CD1c-positive myeloid dendritic cell (primary cell): Measurements from ENCODE around the gene ZNF334.

Experiments
- DNase-seq: peaks from one replicate; pipeline ENCODE4 v3.0.0-alpha.2; 2016; ENCODE audit errors: extremely low spot score

The ZNF334 gene

DNA sequence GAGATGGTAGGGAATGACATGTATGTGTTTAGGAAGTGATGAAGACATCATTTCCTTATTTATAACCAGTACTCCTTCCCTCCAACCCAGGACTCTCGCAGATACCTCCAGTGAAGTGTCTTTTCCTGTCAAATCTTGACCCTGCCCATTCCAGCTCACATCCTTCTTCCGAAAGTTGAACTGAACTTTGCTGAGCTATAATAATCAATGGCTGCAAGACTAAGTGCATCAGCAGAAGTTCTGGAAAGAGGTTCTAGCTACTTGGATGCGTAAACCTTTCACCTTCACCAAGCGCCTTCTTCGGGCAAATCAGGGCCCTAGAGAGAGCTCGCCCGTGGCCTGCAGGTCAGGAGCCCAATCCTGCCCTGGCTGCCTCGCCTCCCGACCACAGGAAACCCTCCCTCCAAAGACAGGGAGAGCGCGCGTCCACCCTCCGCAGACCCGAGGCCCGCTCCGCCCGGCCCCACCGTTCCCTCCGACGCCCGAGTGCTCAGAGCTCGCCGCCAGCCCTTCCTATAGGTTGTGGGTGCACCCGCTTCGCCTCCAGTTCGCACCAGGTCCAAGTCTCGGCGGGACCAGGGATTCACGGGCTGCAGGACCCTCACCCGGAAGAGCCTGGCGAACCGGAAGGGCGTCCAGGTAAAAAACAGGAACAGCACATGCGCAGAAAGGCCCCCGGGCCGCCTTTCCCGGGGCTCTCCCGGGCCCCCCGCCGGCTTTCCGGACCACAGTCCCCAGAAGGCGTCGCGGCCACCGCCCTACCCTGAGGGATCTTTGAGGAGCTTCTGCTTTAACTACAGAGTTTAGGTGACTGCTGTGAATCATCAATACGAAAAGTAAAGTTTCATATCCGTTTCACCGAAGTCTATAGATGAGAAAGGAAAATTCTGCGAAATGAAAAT, at the start of gene ZNF334:
Gene ZNF334, minus strand, starts transcription at position 617 of the 902 bp plus-strand sequence. CDS start 1,457 bp downstream, outside the sequence.
- DNase-seq: peak; percentile 47

- DNase-seq: peak; percentile 77
Measured at GRCh38 chr20:46562373-46563169, 49.2 kb upstream of the ZNF334 start.

- DNase-seq: no peak
Measured at GRCh38 chr20:46562009-46562372, 48.6 kb upstream of the ZNF334 start.

- DNase-seq: no peak
Measured at GRCh38 chr20:46559685-46560440, 46.5 kb upstream of the ZNF334 start.

DNA sequence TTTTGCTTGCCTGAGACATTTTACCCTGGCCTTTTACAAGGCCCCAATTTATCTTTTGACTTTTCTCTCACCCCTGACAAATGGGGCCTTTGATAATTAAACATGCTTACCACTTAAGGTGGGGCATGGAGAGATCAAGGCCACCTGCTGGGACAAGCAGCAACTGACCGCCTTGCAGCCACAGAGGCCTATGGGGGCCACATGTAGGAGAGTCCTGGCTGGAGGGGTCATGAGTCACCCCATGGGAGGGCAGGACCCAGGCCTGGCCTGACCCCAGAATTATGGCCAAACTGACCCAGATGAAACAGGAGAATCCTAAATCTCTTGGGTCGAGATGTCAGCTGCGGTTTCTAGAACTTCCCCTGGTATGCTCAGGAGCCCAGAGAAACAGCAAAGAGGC, 45.6 kb upstream of the ZNF334 start:
- no peak for DNase-seq

DNA sequence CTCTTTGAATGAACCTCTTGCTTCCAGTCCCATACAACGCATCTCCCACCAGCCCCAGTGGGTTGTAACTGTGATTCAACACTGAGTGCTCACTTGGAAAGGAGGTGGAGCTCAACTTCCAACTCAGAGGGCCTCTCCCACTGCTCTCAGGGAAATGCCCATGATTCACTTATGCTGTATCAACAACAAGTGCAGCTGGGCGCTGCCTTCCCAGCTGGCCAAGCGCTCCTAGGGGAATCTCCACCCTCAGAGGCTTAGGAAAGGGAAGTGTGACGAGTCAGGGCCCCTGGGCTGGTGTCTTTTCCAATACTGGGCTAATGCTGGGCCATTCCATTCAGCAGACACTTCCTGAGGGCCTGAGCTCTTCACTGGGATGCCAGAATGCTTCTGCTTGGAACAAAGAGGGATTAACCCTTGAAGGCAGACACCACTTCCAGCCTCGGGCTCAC, 45.2 kb upstream of the ZNF334 start:
- DNase-seq: peak; percentile 84

DNA sequence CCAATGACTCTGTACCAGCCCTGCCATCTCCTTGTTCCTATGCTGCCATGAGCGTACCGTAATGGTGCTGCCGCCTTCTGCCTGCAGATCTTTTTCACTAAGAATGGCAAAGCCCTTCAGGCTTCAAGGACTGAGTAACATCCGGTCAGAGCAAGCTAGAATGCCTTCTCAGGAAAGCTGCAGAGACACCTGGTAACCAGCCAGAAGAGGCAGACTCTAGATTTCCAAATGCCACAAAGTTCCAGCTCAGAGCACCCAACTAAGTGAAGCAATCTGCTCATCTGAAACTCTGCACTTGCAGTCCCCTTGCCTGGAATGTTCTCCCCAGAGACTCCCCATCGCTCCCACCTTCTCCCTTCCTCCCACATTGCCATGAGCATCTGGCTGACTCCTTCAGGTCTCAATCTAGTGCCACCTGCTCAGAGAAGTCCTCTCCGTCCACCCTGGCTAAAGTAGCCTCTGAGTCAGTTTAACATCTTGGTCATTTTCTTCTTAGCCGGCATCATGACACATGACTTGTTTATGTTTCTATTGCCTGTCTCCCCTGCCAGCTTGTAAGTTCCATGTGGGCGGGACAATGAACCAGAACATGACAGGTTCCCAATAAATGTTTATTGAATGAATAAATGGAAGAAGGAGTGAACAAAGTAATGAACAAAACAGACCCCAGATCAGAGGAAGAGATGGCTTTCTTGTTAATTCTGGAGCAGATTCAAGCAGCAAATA, 44.0 kb upstream of the ZNF334 start:
- peak; percentile 64 for DNase-seq

DNA sequence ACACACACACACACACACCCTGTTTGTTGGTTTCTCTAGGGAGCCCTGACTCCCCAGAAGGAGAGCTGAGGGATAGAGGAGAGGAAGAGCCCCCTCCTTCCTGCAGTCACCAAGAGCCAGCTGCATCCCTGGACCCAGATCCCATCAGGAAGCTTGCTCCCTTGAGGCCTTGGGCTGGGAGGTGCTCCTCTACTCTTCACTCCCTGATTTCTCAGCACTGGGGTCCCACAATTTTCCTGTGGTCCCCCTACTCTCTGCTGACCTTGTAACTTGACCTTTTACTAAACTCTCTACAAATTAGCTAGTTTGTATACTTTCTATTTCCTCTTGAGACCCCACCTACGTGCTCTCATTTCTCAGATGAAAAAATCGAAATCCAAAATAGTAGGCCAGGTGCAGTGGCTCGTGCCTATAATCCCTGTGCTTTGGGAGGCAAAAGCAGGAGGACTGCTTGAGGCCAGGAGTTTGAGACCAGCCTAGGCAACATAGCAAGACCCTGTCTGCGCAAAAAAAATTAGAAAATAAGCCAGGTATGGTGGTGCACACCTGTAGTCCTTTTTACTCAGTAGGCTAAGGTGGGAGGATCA, 42.1 kb upstream of the ZNF334 start:
- no peak for DNase-seq

DNA sequence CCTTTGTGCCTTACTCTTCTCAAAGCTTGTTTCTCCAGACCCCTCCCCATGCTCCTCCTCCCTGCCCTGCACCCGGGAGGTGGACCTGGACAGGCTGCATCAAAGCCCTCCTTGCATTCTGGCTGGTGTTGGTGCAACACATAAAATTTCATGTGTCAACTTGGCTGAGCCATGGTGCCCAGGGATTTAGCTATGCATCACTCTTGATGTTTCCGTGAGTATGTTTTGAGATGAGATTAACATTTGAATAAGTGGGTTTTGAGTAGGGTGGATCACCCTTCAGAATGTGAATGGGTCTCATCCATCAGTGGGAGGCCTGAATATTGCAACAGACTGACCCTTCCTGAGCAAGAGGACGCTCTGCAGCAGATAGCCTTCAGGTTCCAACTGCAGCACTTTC, 41.5 kb upstream of the ZNF334 start:
- no peak for DNase-seq

- no peak for DNase-seq
Measured at GRCh38 chr20:46553926-46554325, 40.6 kb upstream of the ZNF334 start.

DNA sequence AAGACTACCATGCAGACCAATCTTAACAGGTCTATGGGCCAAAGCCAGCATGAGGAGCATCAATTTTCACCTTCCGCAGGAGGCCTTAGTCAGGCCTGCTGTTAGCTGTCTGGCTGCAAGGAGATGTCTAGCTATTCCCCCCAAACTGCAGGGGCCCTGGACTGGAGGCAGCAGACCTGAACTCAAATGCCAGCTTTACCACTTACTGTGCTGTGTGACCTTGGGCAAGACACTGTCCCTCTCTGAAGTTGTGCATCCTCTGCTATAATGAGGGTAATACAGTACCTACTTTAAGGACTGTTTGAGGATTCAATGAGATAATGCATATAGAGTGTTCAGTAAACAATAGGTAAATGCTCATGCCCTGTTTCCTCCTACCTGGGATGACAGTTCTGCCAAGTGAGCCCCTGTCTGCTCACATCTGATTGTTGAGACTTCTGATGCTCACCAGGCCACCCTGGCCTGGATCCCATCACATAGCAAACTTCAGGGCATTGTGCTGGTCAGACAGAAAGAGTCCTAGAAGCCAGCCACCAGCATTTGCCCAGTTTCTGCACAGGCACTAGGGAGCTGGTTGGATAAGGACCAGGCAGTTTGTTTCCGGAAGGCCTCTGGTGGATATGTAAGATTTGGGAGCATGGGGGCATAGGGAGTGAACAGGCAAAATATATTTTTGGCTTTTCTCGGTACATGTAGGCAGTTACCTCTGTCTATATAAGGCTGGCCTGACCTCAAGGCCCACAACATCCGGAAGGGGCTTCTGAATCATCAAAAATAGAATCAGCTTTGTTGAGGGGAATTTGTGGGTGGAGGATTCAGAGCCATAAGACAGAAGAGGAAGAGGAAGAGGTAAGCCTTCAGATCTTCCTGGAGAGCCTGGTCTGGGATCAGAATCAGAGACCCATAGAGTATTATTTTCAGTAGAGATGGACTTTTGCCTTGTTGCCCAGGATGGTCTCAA, 39.4 kb upstream of the ZNF334 start:
- DNase-seq: peak; percentile 90

GRCh38 chr20:46551522-46552381, 38.4 kb upstream of the ZNF334 start:
- DNase-seq: peak; percentile 51

GRCh38 chr20:46550461-46550860, 37.1 kb upstream of the ZNF334 start, which contains the start of gene OCSTAMP:
Gene OCSTAMP, minus strand, starts transcription at chr20:46550654. Its CDS starts 94 bp downstream, at chr20:46550560.
- DNase-seq: peak; percentile 71

GRCh38 chr20:46549188-46549972, 36.0 kb upstream of the ZNF334 start:
- peak; percentile 11 for DNase-seq

DNA sequence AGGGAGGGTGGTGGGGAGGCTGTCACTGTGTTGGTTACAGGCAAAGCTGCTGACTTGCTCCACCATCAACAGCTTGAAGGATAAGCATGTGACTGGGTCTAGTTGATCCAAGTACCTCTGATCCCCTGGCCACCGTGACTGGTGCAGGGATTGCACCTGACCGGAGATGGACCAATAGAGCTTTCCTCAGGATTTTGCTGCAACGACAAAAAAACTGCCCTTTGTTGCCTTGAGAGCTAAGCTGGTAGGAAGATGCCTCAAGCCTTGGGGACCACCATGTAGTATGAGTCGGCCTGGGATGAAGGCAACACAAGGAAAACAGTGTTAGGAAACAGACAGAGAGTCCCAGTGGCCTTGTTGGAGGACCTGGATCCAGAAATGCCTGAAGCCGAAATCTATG, 35.3 kb upstream of the ZNF334 start:
- DNase-seq: no peak

DNA sequence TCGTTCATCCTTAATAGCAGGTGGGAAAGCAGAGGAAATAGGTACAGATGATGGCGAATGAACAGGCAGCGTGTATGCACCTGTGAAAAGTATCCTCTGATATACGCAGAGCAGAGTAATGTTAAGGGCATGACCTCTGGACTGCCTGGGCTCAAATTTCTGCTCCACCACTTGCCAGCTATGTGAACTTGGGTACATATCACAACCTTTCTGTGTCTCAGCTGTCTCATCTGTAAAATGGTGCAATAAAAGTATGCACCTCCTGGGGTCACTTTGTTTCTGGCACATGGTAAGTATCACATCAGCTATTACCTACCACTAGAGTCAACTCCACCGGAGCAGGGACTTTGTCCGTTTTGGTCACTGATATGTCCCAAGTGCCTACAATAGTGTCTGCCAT, 34.6 kb upstream of the ZNF334 start:
- no peak for DNase-seq

DNA sequence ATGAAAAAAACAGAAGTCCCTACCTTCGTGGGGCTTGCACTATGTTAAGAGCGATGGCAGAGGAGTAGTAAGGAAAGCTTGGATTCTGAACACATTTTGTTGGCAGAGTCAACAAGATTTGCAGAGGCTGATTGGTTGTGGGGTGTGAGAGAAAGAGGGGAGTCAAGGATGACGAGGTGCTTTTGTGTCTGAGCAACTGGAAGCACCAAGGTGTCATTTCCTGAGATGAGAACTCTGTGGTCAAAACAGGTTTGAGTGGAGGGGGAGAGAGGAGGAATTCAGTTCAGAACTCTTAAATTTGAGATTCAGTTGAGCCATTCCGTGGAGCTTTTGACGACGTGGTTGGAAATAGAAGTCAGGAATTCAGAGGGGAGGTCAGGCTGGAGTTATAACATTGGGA, 33.6 kb upstream of the ZNF334 start:
- DNase-seq: no peak

DNA sequence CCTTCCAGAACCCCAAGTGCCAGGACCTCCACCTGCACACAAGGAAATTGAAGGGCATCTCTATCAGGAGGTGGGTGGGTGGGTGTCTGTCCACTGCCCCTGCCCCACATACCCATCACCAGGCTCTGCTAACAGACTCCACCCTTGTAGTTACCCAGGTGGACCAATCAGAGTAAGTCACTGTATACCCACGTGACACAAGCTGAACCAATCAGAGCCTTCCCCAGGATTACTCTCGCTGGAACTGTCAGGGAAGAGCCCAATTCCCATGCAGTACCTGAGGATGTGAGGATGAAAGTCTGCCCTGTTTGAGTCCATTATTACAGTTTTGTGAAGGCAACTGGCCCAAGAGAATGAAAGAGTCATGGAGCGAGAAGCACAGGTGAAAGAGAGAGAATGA, 32.9 kb upstream of the ZNF334 start:
- no peak for DNase-seq
